ENCODE data around the gene PCDH9. TPM values are rescaled to one million over a fixed set of nuclear protein-coding genes. Genes with fewer than 3 reads are reported as not detected.

PCDH9 gene
- total RNA-seq, 1 experiment from 2014 or later: not detected

GRCh38 chr13:66675620-66676019 lies 554.5 kb downstream of the PCDH9 start:
- in situ Hi-C loops (cut with HindIII; ENCODE audit: low sequenced_read_pairs): no loop called here

GRCh38 chr13:66673401-66673800 lies 556.7 kb downstream of the PCDH9 start:
- no peak for DNase-seq (ENCODE audit: low spot score)
- in situ Hi-C loops (cut with HindIII; ENCODE audit: low sequenced_read_pairs): no loop called here

More at GRCh38 chr13:66675620-66676019, 554.5 kb downstream of the PCDH9 start:
- DNase-seq (ENCODE audit: low spot score): no peak

DNA sequence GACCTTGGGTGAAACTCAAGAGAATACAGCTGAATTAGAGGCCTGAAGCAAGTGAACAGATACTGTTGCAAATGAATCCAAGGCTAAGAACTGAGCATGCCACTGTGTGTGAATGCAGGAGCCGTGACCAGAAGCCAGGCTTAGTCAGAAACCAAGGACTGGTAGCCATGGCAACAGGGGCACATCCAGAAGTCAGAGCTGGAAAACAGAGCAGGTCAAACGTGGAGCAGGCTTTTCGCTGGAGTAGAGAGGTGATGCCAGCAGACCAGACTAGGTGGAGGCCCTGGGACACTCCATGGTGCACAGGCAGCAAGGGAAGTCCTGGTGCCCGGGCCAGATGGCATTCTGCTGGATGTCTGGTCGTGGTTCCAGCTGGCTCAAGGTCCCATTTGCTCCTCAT lies 564.1 kb downstream of the PCDH9 start:
- in situ Hi-C loops (cut with HindIII; ENCODE audit: low sequenced_read_pairs): no loop called here
- DNase-seq (ENCODE audit: low spot score): peak; percentile 98

DNA sequence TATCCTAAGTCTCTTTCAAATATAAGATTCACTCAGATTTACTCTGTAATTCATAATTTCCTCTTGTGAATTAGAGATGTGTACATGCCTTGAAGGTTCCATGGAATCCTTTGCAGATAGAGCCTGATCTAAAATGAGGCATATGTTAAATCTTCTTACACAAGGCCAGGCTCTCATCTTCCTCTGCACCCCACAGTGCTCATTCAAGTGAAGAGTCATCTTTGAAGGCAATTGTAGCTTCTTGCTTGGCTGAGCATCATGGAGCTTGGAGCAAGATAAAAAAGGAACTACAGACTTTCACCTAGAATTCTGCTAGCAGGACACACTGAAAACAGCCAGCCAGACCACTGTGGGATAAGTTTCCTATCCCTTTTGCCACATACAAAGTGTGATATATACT lies 566.4 kb downstream of the PCDH9 start:
- in situ Hi-C loops (cut with HindIII; ENCODE audit: low sequenced_read_pairs): no loop called here
- DNase-seq (ENCODE audit: low spot score): peak; percentile 9

DNA sequence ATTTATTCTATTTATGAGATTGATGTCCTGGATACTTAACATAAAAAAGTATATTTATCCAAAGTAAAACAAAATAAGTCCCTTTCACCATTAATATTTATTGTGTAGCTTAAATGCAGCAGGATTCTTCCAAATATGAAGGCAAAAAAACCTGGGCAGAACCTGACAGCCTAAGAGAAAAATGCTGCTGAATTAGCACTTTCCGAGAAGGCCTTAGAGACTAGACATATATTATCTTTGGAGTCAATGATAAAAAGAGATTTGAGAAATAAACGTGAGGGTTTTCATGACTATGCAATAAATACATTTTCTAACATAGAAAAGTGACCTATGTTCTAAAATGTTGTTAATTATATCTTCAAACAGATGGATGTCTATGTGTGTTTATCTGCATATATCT lies 566.9 kb downstream of the PCDH9 start:
- no peak for DNase-seq (ENCODE audit: low spot score)
- in situ Hi-C loops (cut with HindIII; ENCODE audit: low sequenced_read_pairs): no loop called here

DNA sequence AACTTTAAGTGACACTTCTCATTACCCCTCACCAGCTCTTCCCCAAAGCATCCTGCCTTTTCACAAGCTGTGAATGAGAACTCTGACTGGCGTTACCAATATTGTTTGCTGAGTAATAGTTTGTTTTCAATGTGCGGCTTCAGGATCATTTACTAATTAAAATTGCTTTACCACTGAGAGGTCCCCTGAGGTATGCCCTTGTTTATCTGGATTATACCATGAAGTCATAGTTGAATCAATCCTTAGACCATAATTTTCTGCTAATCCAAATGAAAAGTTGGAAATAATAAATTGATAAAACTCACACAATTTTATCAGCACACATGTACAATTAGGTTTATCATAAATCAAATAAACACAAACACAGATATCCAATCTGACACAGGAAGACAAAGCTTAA lies 568.8 kb downstream of the PCDH9 start:
- DNase-seq (ENCODE audit: low spot score): no peak
- in situ Hi-C loops (cut with HindIII; ENCODE audit: low sequenced_read_pairs): no loop called here

DNA sequence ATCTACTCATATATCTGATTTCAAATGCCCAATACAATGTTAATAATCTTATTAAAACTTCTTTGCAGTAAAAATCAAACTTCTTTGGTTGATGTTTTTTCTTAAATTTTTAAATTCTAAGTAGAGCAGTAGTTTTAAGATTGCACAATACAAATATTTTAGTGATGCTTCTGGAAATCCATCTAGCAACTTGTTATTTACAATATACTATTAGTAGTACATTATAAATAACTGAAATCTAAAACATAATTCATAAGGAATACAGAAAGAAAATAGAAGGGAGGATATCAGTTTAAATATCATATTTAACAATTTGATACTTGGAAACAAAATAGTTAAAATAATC lies 569.7 kb downstream of the PCDH9 start:
- no peak for DNase-seq (ENCODE audit: low spot score)
- in situ Hi-C loops (cut with HindIII; ENCODE audit: low sequenced_read_pairs): no loop called here

GRCh38 chr13:66659701-66660467 lies 570.3 kb downstream of the PCDH9 start:
- DNase-seq (ENCODE audit: low spot score): no peak
- in situ Hi-C loops (cut with HindIII; ENCODE audit: low sequenced_read_pairs): no loop called here

- no peak for DNase-seq (ENCODE audit: low spot score)
- in situ Hi-C loops (cut with HindIII; ENCODE audit: low sequenced_read_pairs): no loop called here
These were observed 570.9 kb downstream of the PCDH9 start for GRCh38 chr13:66659286-66659685.

- in situ Hi-C loops (cut with HindIII; ENCODE audit: low sequenced_read_pairs): no loop called here
- DNase-seq (ENCODE audit: low spot score): peak; percentile 75
These were observed 572.8 kb downstream of the PCDH9 start for GRCh38 chr13:66657165-66657881.

- no peak for DNase-seq (ENCODE audit: low spot score)
- in situ Hi-C loops (cut with HindIII; ENCODE audit: low sequenced_read_pairs): no loop called here
These were observed 574.2 kb downstream of the PCDH9 start for GRCh38 chr13:66655847-66656454.

- no peak for DNase-seq (ENCODE audit: low spot score)
- in situ Hi-C loops (cut with HindIII; ENCODE audit: low sequenced_read_pairs): no loop called here
These were observed 585.2 kb downstream of the PCDH9 start for GRCh38 chr13:66644855-66645460.

DNA sequence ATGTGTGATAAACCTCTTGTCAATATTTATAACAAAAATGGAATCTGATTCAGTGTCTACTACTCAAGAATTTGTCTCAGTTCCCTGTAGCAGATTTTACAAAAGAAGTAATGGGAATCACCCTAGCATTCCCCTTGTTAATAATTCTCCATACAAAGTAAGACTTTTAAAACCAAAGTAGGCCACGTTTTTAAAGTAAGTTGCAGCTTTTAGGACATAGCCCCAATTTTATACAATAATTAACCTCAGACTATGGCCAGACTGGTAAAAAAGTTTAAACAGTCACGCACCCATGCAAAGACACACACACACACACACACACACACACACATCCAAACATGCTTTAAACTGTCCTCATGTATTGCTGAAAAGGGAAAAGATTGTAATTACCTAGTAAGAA lies 589.9 kb downstream of the PCDH9 start:
- in situ Hi-C loops (cut with HindIII; ENCODE audit: low sequenced_read_pairs): no loop called here
- DNase-seq (ENCODE audit: low spot score): no peak

DNA sequence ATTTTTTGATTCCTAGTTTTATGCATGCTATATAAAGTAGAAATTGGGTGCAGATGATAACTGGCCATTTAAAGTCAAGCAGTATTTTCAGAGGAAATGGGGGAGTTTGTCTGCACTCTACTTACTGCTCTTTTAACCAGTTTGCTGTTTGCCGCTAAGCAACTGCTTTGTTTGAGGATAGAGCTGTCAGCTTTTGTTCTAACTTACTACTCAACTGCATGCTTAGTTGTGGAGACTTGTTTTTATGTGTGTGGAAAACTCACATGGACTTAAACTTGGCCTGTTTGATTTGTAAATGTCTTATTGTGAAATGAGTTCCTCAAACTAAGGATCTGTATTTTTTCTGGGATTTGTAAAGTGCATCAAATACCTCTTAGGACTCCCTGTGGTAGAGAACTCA lies 591.1 kb downstream of the PCDH9 start:
- in situ Hi-C loops (cut with HindIII; ENCODE audit: low sequenced_read_pairs): no loop called here
- no peak for DNase-seq (ENCODE audit: low spot score)

- no peak for DNase-seq (ENCODE audit: low spot score)
- in situ Hi-C loops (cut with HindIII; ENCODE audit: low sequenced_read_pairs): no loop called here
These were observed 594.6 kb downstream of the PCDH9 start for GRCh38 chr13:66635526-66635925.

DNA sequence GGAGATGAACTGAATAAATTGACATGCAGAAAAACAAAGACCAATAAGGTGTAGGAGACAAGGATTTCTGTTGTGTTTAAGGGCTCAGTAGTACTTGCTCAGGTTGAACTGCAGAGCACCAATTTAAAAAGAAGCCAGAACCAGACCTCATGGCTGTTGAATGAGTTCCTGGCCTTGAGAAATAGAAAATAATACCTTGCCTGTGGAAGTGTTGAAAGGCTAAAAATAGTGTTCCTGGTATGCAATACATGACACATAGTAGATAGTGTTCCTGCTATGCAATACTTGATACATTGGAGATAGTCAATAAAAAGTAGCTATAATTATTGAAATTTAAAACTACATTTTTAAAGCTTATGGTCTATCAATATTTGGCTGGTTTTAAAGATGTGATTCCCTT lies 595.8 kb downstream of the PCDH9 start:
- in situ Hi-C loops (cut with HindIII; ENCODE audit: low sequenced_read_pairs): no loop called here
- no peak for DNase-seq (ENCODE audit: low spot score)

GRCh38 chr13:66627512-66627911 lies 602.6 kb downstream of the PCDH9 start:
- DNase-seq (ENCODE audit: low spot score): no peak
- in situ Hi-C loops (cut with HindIII; ENCODE audit: low sequenced_read_pairs): no loop called here

DNA sequence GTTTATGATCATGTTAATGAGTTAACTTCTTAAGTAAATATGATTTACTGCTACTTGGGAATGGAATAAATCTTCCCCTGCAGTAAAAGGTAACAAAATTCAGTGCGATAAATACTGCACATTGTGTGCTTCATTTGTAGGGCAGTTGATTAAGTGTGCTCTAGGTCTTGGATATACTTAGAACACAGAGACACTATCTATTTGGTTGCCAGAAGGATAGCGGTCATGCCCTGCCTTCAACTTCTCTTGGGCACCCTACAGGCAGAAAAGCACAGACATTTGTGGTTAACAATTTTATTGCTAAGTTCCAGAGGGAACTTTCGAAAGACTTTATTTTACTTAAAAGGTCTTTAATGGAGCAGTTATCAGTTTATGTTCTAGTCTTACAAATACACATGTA lies 605.8 kb downstream of the PCDH9 start:
- DNase-seq (ENCODE audit: low spot score): no peak
- in situ Hi-C loops (cut with HindIII; ENCODE audit: low sequenced_read_pairs): no loop called here

DNA sequence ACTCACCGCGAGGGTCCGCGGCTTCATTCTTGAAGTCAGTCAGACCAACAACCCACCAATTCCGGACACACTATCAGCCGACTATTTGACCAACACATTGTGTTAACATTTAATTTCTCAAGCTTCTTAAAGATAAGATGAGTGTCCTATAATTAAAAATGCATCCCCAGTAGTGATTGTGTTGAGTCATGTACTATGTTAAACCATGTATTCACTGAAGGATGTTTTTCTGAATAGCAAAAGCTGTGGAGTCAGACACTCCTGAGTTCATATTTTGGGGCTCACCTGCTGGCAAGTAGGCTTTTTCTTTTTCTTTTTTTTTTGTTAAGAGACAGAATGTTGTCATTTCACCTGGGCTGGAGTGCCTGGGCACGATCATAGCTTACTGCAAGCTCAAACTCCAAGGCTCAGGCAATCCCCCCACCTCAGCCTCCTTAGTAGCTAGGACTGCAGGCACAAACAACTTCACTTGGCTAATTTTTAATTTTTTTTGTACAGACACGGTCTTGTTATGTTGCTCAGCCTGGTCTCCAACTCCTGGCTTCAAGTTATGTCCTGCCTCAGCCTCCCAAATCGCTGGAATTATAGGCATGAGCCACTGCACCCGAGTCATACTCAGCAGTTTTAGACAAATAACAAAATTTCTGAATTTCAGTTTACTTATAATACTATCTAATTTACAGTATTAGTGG lies 606.9 kb downstream of the PCDH9 start:
- in situ Hi-C loops (cut with HindIII; ENCODE audit: low sequenced_read_pairs): no loop called here

More for the DNA sequence above, 606.9 kb downstream of the PCDH9 start:
- DNase-seq (ENCODE audit: low spot score): no peak

Data from G401 (cell line).